A673 (cell line): ENCODE results near the gene GRPEL2. TPM values are rescaled to one million over a fixed set of nuclear protein-coding genes. Genes with fewer than 3 reads are reported as not detected.
A peak's percentile ranks its signal among the peaks of the same experiment; 100 is the strongest.

ENCODE experiments used
- BruUV-seq: library from RNA; stranded (reverse); fragments of 400-500 nt; replicated peaks from 2 replicates; lab custom pipeline; 2021; lab: Mats Ljungman, UMichigan
- CTCF ChIA-PET: fragments of 300-600 bp; sonication (Branson Sonifier 250); formaldehyde crosslinking; loops from one replicate; lab custom pipeline; 2022; ENCODE audit warnings: antibody characterized with exemption; lab: Charles Lee
- POLR2A ChIA-PET: fragments of 300-600 bp; sonication (Branson Sonifier 250); formaldehyde crosslinking; loops from one replicate; lab custom pipeline; 2022; ENCODE audit warnings: antibody characterized with exemption; ENCODE audit not compliant: low non-redundant PET; lab: Charles Lee
- DNase-seq: peaks from one replicate; pipeline ENCODE4 v3.0.0-alpha.2; 2015; ENCODE audit warnings: low spot score
- H3K27ac ChIP-seq: fragments of 200-600 bp; sonication (generic); 2 replicates; pipeline ENCODE4 v1.5.1; 2016; ENCODE audit warnings: mixed run types, low read depth, mild to moderate bottlenecking, mixed read lengths, antibody characterized with exemption, low read length; ENCODE audit not compliant: poor library complexity, severe bottlenecking
- H3K27me3 ChIP-seq: fragments of 200-600 bp; sonication (generic); replicated peaks from 2 replicates; pipeline ENCODE4 v1.6.1; 2017; ENCODE audit warnings: mixed run types, low read depth, mild to moderate bottlenecking, mixed read lengths, antibody characterized with exemption, low read length; ENCODE audit not compliant: insufficient read depth, poor library complexity
- H3K36me3 ChIP-seq: fragments of 200-600 bp; sonication (generic); 2 replicates; pipeline ENCODE4 v1.6.1; 2016; ENCODE audit warnings: mixed run types, mild to moderate bottlenecking, mixed read lengths, antibody characterized with exemption, low read length; ENCODE audit not compliant: insufficient read depth, poor library complexity, severe bottlenecking
- H3K4me1 ChIP-seq: fragments of 200-600 bp; sonication (generic); 2 replicates; pipeline ENCODE4 v1.6.1; 2017; ENCODE audit warnings: mixed run types, mild to moderate bottlenecking, mixed read lengths, antibody characterized with exemption, low read length; ENCODE audit not compliant: insufficient read depth, poor library complexity, severe bottlenecking
- H3K4me3 ChIP-seq: fragments of 200-600 bp; sonication (generic); 2 replicates; pipeline ENCODE4 v1.5.1; 2016; ENCODE audit warnings: low read depth, mixed run types, mild to moderate bottlenecking, mixed read lengths, low read length; ENCODE audit not compliant: poor library complexity, severe bottlenecking
- H3K9me3 ChIP-seq: fragments of 200-600 bp; sonication (generic); 2 replicates; pipeline ENCODE4 v1.6.1; 2016; ENCODE audit warnings: mixed run types, low read depth, mild to moderate bottlenecking, mixed read lengths, antibody characterized with exemption, low read length; ENCODE audit not compliant: poor library complexity, severe bottlenecking
- EZH2 ChIP-seq: fragments of 200-600 bp; sonication (generic); IDR thresholded peaks from 2 replicates; pipeline ENCODE4 v1.6.1; 2017; ENCODE audit warnings: borderline replicate concordance, low read depth, mild to moderate bottlenecking, mixed read lengths, antibody characterized with exemption, low read length; ENCODE audit not compliant: poor library complexity, severe bottlenecking
- intact Hi-C: fragments of 100-400 bp; cut with micrococcal nuclease; formaldehyde crosslinking; loops from one replicate; pipeline ENCODE4 v1.10.0; 2022; ENCODE audit not compliant: unreplicated experiment
- total RNA-seq: library from RNA; stranded (reverse); gene quantifications from 2 replicates; pipeline ENCODE4 v1.2.3, GENCODE V29; 2021
- TF ChIP-seq, protein P1 (sequence below): fragments of 300-800, 200-600 bp; sonication (generic); conservative IDR thresholded peaks from 2 replicates; pipeline ENCODE4 v1.5.1; 2017; ENCODE audit warnings: low read depth, mild to moderate bottlenecking, antibody characterized with exemption, low read length, moderate library complexity, mixed read lengths

GRPEL2 gene
- total RNA-seq, 1 experiment from 2014 or later = 33.2 TPM

DNA sequence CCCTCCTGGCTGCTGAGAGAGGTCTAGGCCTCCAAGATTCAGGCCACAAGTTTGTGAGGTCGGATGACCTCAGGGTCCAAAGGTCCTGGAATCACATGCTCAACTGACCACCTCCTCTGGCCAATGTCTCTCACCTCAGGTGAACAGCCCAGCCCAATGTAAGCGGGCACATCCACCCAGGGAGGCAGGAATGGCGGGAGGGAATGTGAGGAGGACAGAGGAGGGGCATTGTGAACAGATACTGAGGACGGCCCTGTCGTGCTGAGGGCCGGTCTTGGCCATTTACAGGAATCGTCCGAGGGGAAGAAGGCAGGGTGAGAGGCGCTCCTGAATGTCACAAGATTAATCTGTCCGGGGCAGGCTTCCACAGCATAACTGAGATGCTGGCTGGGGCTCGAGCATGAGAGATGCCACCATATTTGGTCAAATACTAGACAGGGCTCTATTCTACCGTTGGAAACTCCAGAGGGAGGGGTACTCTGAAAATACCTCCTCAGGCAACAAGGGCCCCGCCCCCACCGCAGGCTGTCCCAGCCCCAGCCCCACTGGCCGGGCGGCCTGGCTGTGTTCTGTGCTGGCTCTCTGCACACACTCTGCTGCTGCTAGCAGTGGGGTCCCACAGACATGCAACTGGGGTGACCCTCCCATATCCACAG is 35.3 kb downstream of the GRPEL2 start:
- intact Hi-C loops = loop anchor here (1.0 kb wide), 1 partner anchor 54 kb away; no protein-coding TSS in a partner anchor
- no peaks in the 10 kb centered on the region for H3K36me3 ChIP-seq
- H3K27me3 ChIP-seq = no peaks in the 10 kb centered on the region
- H3K4me3 ChIP-seq = no peak overlapping the region
- no peaks in the 10 kb centered on the region for H3K9me3 ChIP-seq
- CTCF ChIA-PET = interaction anchor here (2.6 kb wide), 1 partner anchor 54 kb away, joined by 18 read pairs; no protein-coding TSS in a partner anchor
- POLR2A ChIA-PET = no interaction called here
- TF ChIP-seq EZH2 = no peak
- TF ChIP-seq, protein P1, sequence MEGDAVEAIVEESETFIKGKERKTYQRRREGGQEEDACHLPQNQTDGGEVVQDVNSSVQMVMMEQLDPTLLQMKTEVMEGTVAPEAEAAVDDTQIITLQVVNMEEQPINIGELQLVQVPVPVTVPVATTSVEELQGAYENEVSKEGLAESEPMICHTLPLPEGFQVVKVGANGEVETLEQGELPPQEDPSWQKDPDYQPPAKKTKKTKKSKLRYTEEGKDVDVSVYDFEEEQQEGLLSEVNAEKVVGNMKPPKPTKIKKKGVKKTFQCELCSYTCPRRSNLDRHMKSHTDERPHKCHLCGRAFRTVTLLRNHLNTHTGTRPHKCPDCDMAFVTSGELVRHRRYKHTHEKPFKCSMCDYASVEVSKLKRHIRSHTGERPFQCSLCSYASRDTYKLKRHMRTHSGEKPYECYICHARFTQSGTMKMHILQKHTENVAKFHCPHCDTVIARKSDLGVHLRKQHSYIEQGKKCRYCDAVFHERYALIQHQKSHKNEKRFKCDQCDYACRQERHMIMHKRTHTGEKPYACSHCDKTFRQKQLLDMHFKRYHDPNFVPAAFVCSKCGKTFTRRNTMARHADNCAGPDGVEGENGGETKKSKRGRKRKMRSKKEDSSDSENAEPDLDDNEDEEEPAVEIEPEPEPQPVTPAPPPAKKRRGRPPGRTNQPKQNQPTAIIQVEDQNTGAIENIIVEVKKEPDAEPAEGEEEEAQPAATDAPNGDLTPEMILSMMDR = no peak
- no peaks in the 10 kb centered on the region for H3K4me1 ChIP-seq
- no peak overlapping the region for H3K27ac ChIP-seq
- DNase-seq = no peak
- BruUV-seq = no TSS peak

- intact Hi-C loops = loop anchor here (1.0 kb wide), 1 partner anchor 53 kb away; no protein-coding TSS in a partner anchor
- Histone ChIP-seq H3K36me3 (no peaks in the 10 kb centered on the region), H3K27me3 (no peaks in the 10 kb centered on the region), H3K9me3 (no peaks in the 10 kb centered on the region), H3K27ac (no peak overlapping the region), H3K4me1 (no peaks in the 10 kb centered on the region), H3K4me3 (no peak overlapping the region)
- TF ChIP-seq, protein P1 = no peak
- TF ChIP-seq EZH2 = no peak
- no TSS peak for BruUV-seq
- ChIA-PET CTCF (interaction anchor here (0.5 to 2.6 kb wide), 4 partner anchors 8 to 180 kb away, joined by 3 to 18 read pairs (median 4); no protein-coding TSS in a partner anchor), POLR2A (no interaction called here)
- DNase-seq = no peak
These were observed 36.1 kb downstream of the GRPEL2 start for GRCh38 chr5:149381261-149381985.

DNA sequence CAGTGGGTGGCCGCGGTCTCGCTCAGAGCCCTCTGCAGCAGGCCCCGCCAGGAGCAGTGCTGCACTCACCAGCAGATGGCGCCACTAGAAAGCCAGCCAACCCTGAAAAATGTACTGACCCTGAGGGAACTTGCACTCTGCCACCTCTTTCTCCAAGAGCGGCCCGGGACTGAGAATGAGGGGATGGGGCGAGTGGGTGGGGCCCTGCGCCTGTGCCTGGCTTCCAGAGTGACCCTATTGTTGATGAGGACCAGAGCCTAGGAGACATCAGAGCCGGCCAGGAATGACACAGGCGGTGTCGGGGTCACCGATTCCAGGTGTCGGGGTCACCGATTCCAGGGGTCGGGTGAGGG is 36.7 kb downstream of the GRPEL2 start:
- H3K27ac ChIP-seq = no peak overlapping the region
- no peaks in the 10 kb centered on the region for H3K36me3 ChIP-seq
- no TSS peak for BruUV-seq
- no peak for TF ChIP-seq EZH2
- TF ChIP-seq, protein P1 = peak; percentile 95
- H3K4me1 ChIP-seq = no peaks in the 10 kb centered on the region
- peak; percentile 62 for DNase-seq
- no peaks in the 10 kb centered on the region for H3K27me3 ChIP-seq
- CTCF ChIA-PET = interaction anchor here (0.5 to 2.6 kb wide), 5 partner anchors 9 to 180 kb away, joined by 3 to 18 read pairs (median 3); no protein-coding TSS in a partner anchor
- intact Hi-C loops = loop anchor here (1.0 kb wide), 3 partner anchors 49 to 182 kb away; no protein-coding TSS in a partner anchor
- POLR2A ChIA-PET = no interaction called here
- H3K4me3 ChIP-seq = no peak overlapping the region
- H3K9me3 ChIP-seq = no peaks in the 10 kb centered on the region
